COLO668 (cell line): ENCODE data around the gene ASB18.

Experiments used
- DNase-seq: peaks from one replicate; lab custom pipeline; 2025; ENCODE audit not compliant: unreplicated experiment; lab: John Stamatoyannopoulos, UW

The ASB18 gene

DNA sequence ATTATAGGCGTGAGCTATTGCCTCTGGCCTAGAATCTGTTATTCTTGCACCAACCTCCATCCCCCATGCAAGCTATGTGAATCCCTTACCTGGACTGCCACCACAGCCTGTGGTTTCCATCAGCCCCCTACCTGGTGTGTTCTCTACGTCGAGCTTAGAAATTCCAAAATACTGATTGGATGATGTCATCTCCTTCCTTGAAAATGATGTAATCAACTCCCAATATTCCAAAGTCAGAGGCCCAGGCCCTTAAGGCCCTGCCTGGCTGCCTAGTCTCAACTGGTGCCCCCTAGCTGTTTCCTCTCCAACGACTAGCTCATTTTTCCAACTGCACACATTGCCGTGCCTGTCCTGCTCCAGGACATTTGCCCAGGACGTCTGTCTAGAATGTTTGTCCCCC lies 54.7 kb downstream of the ASB18 start:
- DNase-seq, result no peak

- DNase-seq, result no peak
Observed at GRCh38 chr2:236208019-236208926, 55.9 kb downstream of the ASB18 start.

- DNase-seq, result no peak
Observed at GRCh38 chr2:236207472-236207871, 56.7 kb downstream of the ASB18 start.

DNA sequence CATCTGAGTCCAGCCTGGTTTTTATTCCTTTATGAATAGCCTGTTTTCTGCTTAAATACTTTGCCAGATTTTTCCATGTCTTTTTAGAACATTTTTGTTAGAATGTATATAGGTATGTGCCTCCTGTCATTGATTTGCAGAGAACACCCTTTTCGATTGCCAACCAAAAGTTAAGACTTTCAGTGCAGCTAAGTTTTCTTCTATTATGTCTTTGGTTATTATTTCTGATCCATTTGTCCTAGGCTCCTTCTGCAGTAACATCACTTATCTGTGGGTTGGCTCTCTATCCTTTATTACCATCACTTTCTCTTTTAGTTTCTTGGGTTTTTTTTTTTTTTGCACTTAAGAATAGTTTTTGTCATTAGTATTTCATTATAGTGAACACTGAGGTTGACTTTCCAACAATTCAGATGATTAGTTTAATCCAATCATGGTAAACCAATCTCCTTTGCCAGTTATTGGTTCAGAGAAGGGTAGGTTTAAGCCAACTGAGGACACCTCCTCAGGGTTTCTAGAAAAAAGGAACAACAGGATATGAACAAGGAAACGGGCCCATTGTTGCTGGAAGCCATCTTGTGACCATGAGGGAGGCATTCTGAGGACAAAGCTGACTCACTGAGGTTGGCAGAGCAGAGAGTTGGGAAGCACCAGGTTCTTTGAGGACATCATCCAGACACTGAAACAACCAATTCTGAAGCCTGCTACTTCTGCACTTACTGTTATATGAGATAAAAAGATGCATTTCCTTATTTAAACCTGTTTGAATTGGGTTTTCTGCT lies 58.1 kb downstream of the ASB18 start:
- no peak for DNase-seq

- DNase-seq, result no peak
Observed at GRCh38 chr2:236204953-236205352, 59.3 kb downstream of the ASB18 start.

DNA sequence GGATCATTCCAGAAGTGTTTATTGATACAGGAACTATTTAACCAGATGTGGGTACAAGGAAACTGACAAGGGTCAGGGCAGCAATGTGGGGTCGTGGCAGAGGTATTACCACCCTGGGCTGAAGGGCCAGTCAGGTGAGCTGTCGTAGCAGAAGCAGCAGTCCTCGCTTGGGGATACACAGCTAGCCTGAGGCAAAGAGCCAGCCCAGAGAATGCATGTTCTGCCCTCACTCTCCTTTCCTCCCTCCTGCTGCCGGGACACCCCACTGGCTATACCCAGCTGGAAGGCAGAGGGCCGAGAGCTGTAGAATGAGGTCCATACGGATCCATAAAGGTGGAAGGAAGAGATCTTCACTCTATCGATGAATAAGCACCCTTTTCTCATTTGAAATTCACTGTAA lies 63.8 kb downstream of the ASB18 start:
- DNase-seq, result no peak

GRCh38 chr2:236196366-236196765 lies 67.8 kb downstream of the ASB18 start:
- DNase-seq, result no peak

- no peak for DNase-seq
Observed at GRCh38 chr2:236195726-236196125, 68.5 kb downstream of the ASB18 start.

- no peak for DNase-seq
Observed at GRCh38 chr2:236194786-236195185, 69.4 kb downstream of the ASB18 start.

GRCh38 chr2:236193026-236193425 lies 71.2 kb downstream of the ASB18 start:
- no peak for DNase-seq

GRCh38 chr2:236190674-236191073 lies 73.5 kb downstream of the ASB18 start:
- no peak for DNase-seq

DNA sequence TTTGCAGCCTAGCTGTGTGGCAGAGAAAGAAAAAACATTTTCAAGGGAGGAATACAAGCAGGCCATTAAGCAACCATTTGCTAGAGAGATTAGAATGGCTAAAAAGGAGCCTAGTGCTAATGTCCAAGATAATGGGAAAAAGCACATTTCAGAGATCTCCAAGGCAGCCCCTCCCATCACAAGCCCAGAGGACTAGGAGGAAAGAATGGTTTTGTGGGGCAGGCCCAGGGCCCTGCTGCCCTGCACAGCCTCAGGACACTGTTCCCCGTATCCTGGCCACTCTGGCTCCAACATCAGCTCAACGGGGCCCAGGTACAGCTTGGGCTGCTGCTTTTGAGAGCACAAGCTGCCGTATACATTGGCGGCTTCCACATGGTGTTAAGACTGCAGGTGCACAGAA lies 79.5 kb downstream of the ASB18 start:
- DNase-seq, result no peak

DNA sequence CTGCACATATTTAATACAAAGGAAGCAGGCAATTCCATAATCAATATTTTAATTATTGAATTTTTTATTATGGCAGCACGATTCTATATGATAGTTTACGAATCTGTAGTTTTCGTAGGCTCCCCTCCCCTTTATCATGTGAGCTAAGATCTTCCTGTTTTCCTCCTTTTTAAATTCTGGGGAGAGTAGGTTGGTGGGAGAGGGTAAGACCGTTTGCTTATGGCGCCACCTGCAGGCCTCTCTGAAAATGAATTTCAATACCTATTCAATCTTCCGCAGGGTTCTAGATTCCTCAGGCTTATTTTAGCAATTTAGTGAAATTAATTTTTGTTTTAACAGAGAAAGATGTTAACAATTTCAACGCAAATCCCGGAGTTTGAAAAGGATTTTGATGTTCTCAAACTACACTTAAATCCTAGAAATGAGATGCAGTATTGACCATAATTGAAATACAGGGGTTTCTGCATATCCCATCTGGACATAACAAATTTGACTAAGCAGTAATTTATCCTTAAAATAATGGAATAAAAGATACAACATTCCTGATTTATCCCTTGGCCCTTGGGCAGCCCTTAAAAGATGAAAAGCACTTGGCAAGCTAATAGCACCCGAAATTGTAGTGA lies 83.3 kb downstream of the ASB18 start:
- peak; percentile 63 for DNase-seq

DNA sequence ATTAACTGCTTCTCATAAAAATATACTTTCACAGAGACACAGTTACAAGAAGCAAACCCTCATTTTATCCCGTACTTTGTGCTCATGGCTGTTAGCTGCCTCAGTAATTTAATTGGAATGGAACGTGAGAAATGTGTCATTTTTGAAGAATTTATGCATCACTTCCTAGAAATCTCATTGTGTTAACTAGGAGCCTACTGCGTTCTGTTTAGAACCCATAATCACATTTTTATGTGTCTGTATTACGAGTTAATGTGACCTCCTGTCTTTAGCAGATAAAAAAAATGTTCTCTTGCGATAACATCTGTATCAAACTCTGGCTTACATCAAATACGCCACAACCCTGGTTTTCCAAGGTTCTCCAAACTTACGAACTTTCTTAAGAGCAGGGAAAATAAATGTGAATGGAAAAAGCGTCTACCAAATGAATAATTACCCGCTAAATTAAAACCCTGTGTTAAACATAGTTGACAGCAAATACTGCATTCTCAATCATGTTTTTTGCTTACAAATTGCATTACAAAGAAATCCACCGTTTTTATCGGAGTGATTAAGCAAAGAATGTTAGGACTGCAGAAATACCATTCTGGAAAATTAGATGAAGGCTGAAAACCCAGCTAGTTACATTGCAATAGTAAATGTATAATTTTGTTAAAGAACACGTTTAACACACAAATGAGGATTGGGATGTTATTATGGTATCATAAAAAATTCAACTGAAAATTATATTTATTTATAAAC lies 84.0 kb downstream of the ASB18 start:
- DNase-seq, result no peak

DNA sequence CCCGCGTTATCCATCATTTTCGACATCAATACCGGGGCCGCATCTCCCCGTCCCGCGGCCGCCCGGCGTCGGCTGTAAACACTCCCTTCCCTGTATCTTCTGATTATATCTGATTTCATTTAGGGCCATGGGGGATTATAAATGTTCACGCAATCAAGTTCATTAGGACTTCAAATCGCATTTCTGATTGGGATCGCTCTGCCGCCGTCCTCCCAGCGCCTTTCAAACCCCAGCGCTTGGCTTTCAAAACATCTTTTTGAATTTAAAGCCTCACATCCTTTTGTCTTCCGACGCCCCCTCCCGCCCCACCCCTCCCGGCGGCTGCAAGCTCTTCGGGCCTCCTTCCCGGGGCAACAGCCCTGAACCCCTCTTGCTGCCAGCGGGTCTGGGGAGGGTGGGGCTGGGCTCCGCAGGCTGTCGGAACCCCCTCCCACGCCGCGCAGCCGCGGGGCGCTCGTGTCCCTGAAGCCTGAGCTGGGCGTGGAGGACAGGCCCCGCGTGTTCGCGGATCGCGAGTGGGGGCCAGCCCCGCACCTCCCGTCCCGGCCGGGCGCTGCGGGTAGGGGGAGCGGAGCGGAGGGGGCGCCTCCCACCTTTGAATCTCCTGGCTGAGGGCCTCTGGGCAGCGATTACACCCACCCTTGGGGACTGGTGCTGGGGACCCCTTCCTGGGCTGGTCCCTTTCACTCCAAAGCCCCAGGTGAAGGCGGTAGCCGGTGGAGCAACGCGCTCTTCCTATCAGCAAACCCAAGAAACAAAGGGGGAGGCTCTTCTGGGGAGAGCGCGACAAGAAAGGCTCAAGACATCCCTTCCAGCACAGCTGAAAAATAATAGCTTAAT lies 84.8 kb downstream of the ASB18 start:
- no peak for DNase-seq

- no peak for DNase-seq
Observed at GRCh38 chr2:236178890-236179235, 85.3 kb downstream of the ASB18 start.

GRCh38 chr2:236177967-236178889 lies 86.0 kb downstream of the ASB18 start:
- DNase-seq, result peak; percentile 81

GRCh38 chr2:236177604-236177966 lies 86.6 kb downstream of the ASB18 start:
- DNase-seq, result peak; percentile 53

- DNase-seq, result no peak
Observed at GRCh38 chr2:236176951-236177350, 87.3 kb downstream of the ASB18 start.
